Endothelial cell of umbilical vein (primary cell): ENCODE results near the gene PDSS2. TPM values are rescaled to one million over a fixed set of nuclear protein-coding genes. Genes with fewer than 3 reads are reported as not detected.

Experiments
- BruUV-seq: library from RNA; stranded (reverse); fragments of 400-500 nt; replicated peaks from 2 replicates; lab custom pipeline; 2021; lab: Mats Ljungman, UMichigan
- CTCF ChIA-PET: fragments of 300-600, 350-600 bp; sonication (Branson Sonifier 250); formaldehyde crosslinking; loops from one replicate; lab custom pipeline; 2021; ENCODE audit warnings: antibody characterized with exemption, inconsistent platforms; lab: Charles Lee
- POLR2A ChIA-PET: fragments of 300-600, 350-600 bp; sonication (Branson Sonifier 250); formaldehyde crosslinking; loops from one replicate; lab custom pipeline; 2021; ENCODE audit warnings: antibody characterized with exemption, inconsistent platforms; lab: Charles Lee
- DNase-seq: peaks from one replicate; pipeline ENCODE4 v3.0.0-alpha.2; 2011; ENCODE audit warnings: low read depth, low spot score
- FAIRE-seq: peaks from 2 replicates; lab custom pipeline; 2011; peaks lifted over from hg19 to GRCh38; lab: Jason Lieb, UNC
- H2AFZ ChIP-seq: 2 replicates; pipeline ENCODE4 v1.6.0; 2012; ENCODE audit warnings: low read depth, low read length, control low read depth, inconsistent platforms
- H3K27ac ChIP-seq: 2 replicates; pipeline ENCODE4 v1.5.1; 2011; ENCODE audit warnings: low read depth, mild to moderate bottlenecking, control low read depth, low read length, moderate library complexity; ENCODE audit not compliant: insufficient read depth
- H3K27me3 ChIP-seq, 2 experiments: 2 replicates each; pipeline versions ENCODE4 v1.6.0 to v1.6.1; 2011; ENCODE audit warnings: low read length in 2 of 2, mixed read lengths in 1 of 2; ENCODE audit not compliant: control insufficient read depth in 2 of 2, insufficient read depth in 2 of 2
- H3K36me3 ChIP-seq, 2 experiments: 2 replicates in 1 of 2; 3 replicates in 1 of 2; pipeline ENCODE4 v1.5.1; 2011; ENCODE audit warnings: low read length in 2 of 2, mild to moderate bottlenecking in 1 of 2, moderate library complexity in 1 of 2; ENCODE audit not compliant: control insufficient read depth in 2 of 2, insufficient read depth in 2 of 2; ENCODE audit errors: extremely low read depth in 1 of 2
- H3K4me1 ChIP-seq: 3 replicates; pipeline ENCODE4 v1.5.1; 2011; ENCODE audit warnings: mild to moderate bottlenecking, low read length; ENCODE audit not compliant: control insufficient read depth, insufficient read depth; ENCODE audit errors: extremely low read depth
- H3K4me2 ChIP-seq: 2 replicates; pipeline ENCODE4 v1.6.1; 2011; ENCODE audit warnings: low read length, control low read depth, mixed read lengths; ENCODE audit not compliant: insufficient read depth
- H3K4me3 ChIP-seq, 3 experiments: fragments of 200-600 bp in 1 of 3; sonication (generic), shearing (Covaris generic) in 1 of 3; replicated peaks in 1 of 3; 2 replicates each; pipeline ENCODE4 v1.5.1; 2011 to 2016; ENCODE audit warnings: control low read depth in 3 of 3, low read length in 3 of 3, mild to moderate bottlenecking in 2 of 3, inconsistent platforms in 1 of 3, low read depth in 1 of 3, moderate library complexity in 1 of 3; ENCODE audit not compliant: insufficient read depth in 1 of 3
- H3K79me2 ChIP-seq: 2 replicates; pipeline ENCODE4 v1.6.0; 2012; ENCODE audit warnings: low read length, inconsistent platforms; ENCODE audit not compliant: control insufficient read depth, insufficient read depth
- H3K9ac ChIP-seq: replicated peaks from 2 replicates; pipeline ENCODE3; 2011; ENCODE audit warnings: low read length, control low read depth; ENCODE audit not compliant: insufficient read depth; ENCODE audit errors: extremely low read depth
- H3K9me1 ChIP-seq: replicated peaks from 3 replicates; pipeline ENCODE4 v1.6.0; 2011; ENCODE audit warnings: mild to moderate bottlenecking, low read length; ENCODE audit not compliant: control insufficient read depth, insufficient read depth; ENCODE audit errors: extremely low read depth
- H3K9me3 ChIP-seq: replicated peaks from 2 replicates; pipeline ENCODE4 v1.5.1; 2012; ENCODE audit warnings: low read length, inconsistent platforms; ENCODE audit not compliant: control insufficient read depth, insufficient read depth
- H4K20me1 ChIP-seq: replicated peaks from 2 replicates; pipeline ENCODE3; 2011; ENCODE audit warnings: mild to moderate bottlenecking, low read length; ENCODE audit not compliant: control insufficient read depth, insufficient read depth; ENCODE audit errors: extremely low read depth
- EZH2 ChIP-seq: IDR thresholded peaks from 2 replicates; pipeline ENCODE4 v1.6.1; 2012; ENCODE audit warnings: borderline replicate concordance, low read depth, mild to moderate bottlenecking, moderate library complexity, low read length, inconsistent platforms; ENCODE audit not compliant: severe bottlenecking
- FOS ChIP-seq: IDR thresholded peaks from 2 replicates; pipeline ENCODE4 v1.6.1; 2011; ENCODE audit warnings: mild to moderate bottlenecking, low read length, moderate library complexity, borderline replicate concordance; ENCODE audit not compliant: insufficient read depth
- GATA2 ChIP-seq: IDR thresholded peaks from 2 replicates; pipeline ENCODE4 v1.7.0; 2011; ENCODE audit warnings: low read depth, mild to moderate bottlenecking, moderate library complexity, mixed read lengths, low read length; ENCODE audit not compliant: insufficient read length, insufficient read depth
- JUN ChIP-seq: IDR thresholded peaks from 2 replicates; pipeline ENCODE4 v1.6.1; 2011; ENCODE audit warnings: borderline replicate concordance, low read depth; ENCODE audit not compliant: insufficient read length, insufficient read depth
- MYC ChIP-seq: IDR thresholded peaks from one replicate; pipeline ENCODE4 v1.6.1; 2011; ENCODE audit warnings: mild to moderate bottlenecking, low read depth, low read length
- POLR2A ChIP-seq: IDR thresholded peaks from 2 replicates; pipeline ENCODE4 v1.6.1; 2012; ENCODE audit warnings: low read depth, mild to moderate bottlenecking, control low read depth, low read length
- POLR2AphosphoS5 ChIP-seq: IDR thresholded peaks from 2 replicates; pipeline ENCODE4 v1.6.1; 2012; ENCODE audit warnings: low read depth, mild to moderate bottlenecking, control low read depth, low read length, moderate library complexity; ENCODE audit not compliant: insufficient read depth
- dilution Hi-C: fragments of 300-500 bp; cut with MboI; formaldehyde crosslinking; loops from one replicate; pipeline ENCODE4 v1.15.0; 2019; ENCODE audit warnings: low sequenced_read_pairs; ENCODE audit not compliant: extremely low pct_ligation_motif_present
- intact Hi-C: fragments of 100-400 bp; cut with micrococcal nuclease; formaldehyde crosslinking; loops from one replicate; pipeline ENCODE4 v1.10.0; 2022
- polyA plus RNA-seq, 4 experiments: library from polyadenylated mRNA; depleted of rRNA in 3 of 4; stranded (reverse) in 3 of 4; unstranded in 1 of 4; fragments of >200 nt; gene quantifications; 2 replicates each; pipeline versions ENCODE4 v1.2.1 to v1.2.3, GENCODE V29; 2011 to 2012; ENCODE audit warnings: missing spikeins in 1 of 4
- total RNA-seq: library from RNA; stranded (reverse); gene quantifications from 2 replicates; pipeline ENCODE4 v1.2.3, GENCODE V29; 2021
- TF ChIP-seq, protein P1 (sequence below): IDR thresholded peaks from 2 replicates; pipeline ENCODE4 v1.6.1; 2011; ENCODE audit not compliant: insufficient read depth, insufficient read length
- TF ChIP-seq, protein P2 (sequence below), 2 donors: IDR thresholded peaks; 1 replicate in 1 of 2; 2 replicates in 1 of 2; pipeline ENCODE4 v1.5.1; 2011; ENCODE audit warnings: low read length in 2 of 2, mild to moderate bottlenecking in 2 of 2, moderate library complexity in 2 of 2, control low read depth in 1 of 2, inconsistent platforms in 1 of 2, low read depth in 1 of 2; ENCODE audit not compliant: insufficient read depth in 1 of 2; ENCODE audit errors: extremely low read depth in 1 of 2

PDSS2 gene
- total and polyA plus RNA-seq, 2 donors (not counting 3 experiments of a cell fraction or from before 2014, with no cell fraction given), result 7.6 to 9.3 TPM

DNA sequence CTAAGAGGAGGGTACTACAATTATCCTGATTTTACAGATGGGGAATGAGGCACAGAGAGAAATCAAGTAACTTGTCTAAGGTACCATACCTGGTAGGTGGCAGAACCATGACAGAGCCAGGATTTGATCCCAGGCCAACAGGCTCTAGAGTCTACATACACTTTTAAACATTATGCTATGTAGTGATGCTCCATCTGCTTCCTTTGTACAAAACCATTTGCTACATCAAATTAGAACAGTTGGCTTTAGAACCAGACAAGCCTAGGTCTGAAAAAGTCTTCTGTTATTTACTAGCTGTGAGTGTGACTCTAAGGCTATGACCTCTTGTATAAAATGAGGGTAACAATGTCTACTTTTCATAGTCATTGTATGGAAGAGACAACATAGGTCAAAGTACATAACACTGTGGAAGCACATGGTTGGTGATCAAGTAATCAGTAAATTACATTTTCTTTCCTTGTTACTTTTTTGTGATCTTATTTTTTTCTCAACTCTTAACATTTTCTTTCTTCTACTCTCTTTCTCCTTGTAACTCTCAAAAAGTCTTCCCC is 122.1 kb downstream of the PDSS2 start:
- FAIRE-seq, result no peak
- H2AFZ ChIP-seq, result no peak overlapping the region
- TF ChIP-seq FOS (no peak), EZH2 (no peak), GATA2 (no peak), MYC (no peak), POLR2A (no peak), JUN (no peak), POLR2AphosphoS5 (no peak)
- TF ChIP-seq, protein P1, sequence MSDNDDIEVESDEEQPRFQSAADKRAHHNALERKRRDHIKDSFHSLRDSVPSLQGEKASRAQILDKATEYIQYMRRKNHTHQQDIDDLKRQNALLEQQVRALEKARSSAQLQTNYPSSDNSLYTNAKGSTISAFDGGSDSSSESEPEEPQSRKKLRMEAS, result no peak
- TF ChIP-seq, protein P2, sequence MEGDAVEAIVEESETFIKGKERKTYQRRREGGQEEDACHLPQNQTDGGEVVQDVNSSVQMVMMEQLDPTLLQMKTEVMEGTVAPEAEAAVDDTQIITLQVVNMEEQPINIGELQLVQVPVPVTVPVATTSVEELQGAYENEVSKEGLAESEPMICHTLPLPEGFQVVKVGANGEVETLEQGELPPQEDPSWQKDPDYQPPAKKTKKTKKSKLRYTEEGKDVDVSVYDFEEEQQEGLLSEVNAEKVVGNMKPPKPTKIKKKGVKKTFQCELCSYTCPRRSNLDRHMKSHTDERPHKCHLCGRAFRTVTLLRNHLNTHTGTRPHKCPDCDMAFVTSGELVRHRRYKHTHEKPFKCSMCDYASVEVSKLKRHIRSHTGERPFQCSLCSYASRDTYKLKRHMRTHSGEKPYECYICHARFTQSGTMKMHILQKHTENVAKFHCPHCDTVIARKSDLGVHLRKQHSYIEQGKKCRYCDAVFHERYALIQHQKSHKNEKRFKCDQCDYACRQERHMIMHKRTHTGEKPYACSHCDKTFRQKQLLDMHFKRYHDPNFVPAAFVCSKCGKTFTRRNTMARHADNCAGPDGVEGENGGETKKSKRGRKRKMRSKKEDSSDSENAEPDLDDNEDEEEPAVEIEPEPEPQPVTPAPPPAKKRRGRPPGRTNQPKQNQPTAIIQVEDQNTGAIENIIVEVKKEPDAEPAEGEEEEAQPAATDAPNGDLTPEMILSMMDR (IDR thresholded peaks at IDR 0.05; ENCODE audit: extremely low read depth in 1 of 2, insufficient read depth in 1 of 2, low read depth in 1 of 2, low read length in 2 of 2), result no peak
- no peak overlapping the region for H3K4me2 ChIP-seq
- DNase-seq, result peak; percentile 9
- dilution Hi-C loops (no loop called here), intact Hi-C loops (no loop called here)
- POLR2A ChIA-PET, result no interaction called here
- no TSS peak for BruUV-seq
- CTCF ChIA-PET, result no interaction called here
- H3K4me3 ChIP-seq, result no peak overlapping the region
- H3K4me1 ChIP-seq, result peaks cover 5% of the 10 kb centered on the region
- H4K20me1 ChIP-seq, result no peaks in the 10 kb centered on the region
- no peaks in the 10 kb centered on the region for H3K36me3 ChIP-seq
- no peak overlapping the region for H3K27ac ChIP-seq
- H3K9ac ChIP-seq, result no peak overlapping the region
- no peaks in the 10 kb centered on the region for H3K27me3 ChIP-seq
- no peaks in the 10 kb centered on the region for H3K79me2 ChIP-seq
- H3K9me3 ChIP-seq, result no peaks in the 10 kb centered on the region
- no peaks in the 10 kb centered on the region for H3K9me1 ChIP-seq
